CD4-positive, alpha-beta T cell (primary cell): Measurements from ENCODE around the gene OR7E24. TPM values are rescaled to one million over a fixed set of nuclear protein-coding genes. Genes with fewer than 3 reads are reported as not detected.
A peak's percentile ranks its signal among the peaks of the same experiment; 100 is the strongest.

Experiments used
- ATAC-seq: fragments of 200-7000 bp; cut with Tn5 transposase; one replicate; pipeline ENCODE4 v1.10.0; 2022; ENCODE audit warnings: mild to moderate bottlenecking; ENCODE audit not compliant: poor library complexity
- CTCF ChIA-PET: fragments of 350-600 bp; sonication (Branson Sonifier 250); formaldehyde crosslinking; loops from one replicate; lab custom pipeline; 2021; ENCODE audit warnings: antibody characterized with exemption, inconsistent platforms; lab: Charles Lee
- POLR2A ChIA-PET: fragments of 350-600 bp; sonication (Branson Sonifier 250); formaldehyde crosslinking; loops from one replicate; lab custom pipeline; 2021; ENCODE audit warnings: antibody characterized with exemption, inconsistent platforms; lab: Charles Lee
- DNase-seq, 14 experiments: peaks; one replicate each; pipeline ENCODE4 v3.0.0-alpha.2; 2013 to 2020; ENCODE audit warnings: mixed read lengths in 2 of 14
- H3K27ac ChIP-seq, 2 donors: one replicate each; pipeline versions ENCODE4 v1.5.1 to v1.7.0; 2013; ENCODE audit warnings: low read length in 2 of 2, low read depth in 1 of 2, mild to moderate bottlenecking in 1 of 2
- H3K27me3 ChIP-seq, 2 experiments: 1 replicate in 1 of 2; 2 replicates in 1 of 2; pipeline versions ENCODE4 v1.6.1 to v1.7.0; 2013; ENCODE audit warnings: low read length in 2 of 2, control low read depth in 1 of 2, mild to moderate bottlenecking in 1 of 2, moderate library complexity in 1 of 2; ENCODE audit not compliant: insufficient read depth in 2 of 2, control insufficient read depth in 1 of 2
- H3K36me3 ChIP-seq: one replicate; pipeline ENCODE4 v1.6.1; 2013; ENCODE audit warnings: low read length, control low read depth; ENCODE audit not compliant: insufficient read depth
- H3K4me1 ChIP-seq: one replicate; pipeline ENCODE4 v1.6.1; 2013; ENCODE audit warnings: low read length, control low read depth; ENCODE audit not compliant: insufficient read depth
- H3K4me3 ChIP-seq: one replicate; pipeline ENCODE4 v1.5.1; 2013; ENCODE audit warnings: mild to moderate bottlenecking, low read length, moderate library complexity
- H3K9me3 ChIP-seq, 2 experiments: 1 replicate in 1 of 2; 2 replicates in 1 of 2; pipeline versions ENCODE4 v1.6.1 to v1.7.0; 2013; ENCODE audit warnings: low read length in 2 of 2, mild to moderate bottlenecking in 2 of 2, control low read depth in 1 of 2, moderate library complexity in 1 of 2; ENCODE audit not compliant: control insufficient read depth in 1 of 2, insufficient read depth in 1 of 2
- H3K27ac Mint-ChIP-seq: one replicate; pipeline ENCODE4 v1.8.0; 2020; ENCODE audit warnings: mixed read lengths
- H3K27me3 Mint-ChIP-seq: one replicate; pipeline ENCODE4 v1.8.0; 2021; ENCODE audit warnings: mixed read lengths
- H3K36me3 Mint-ChIP-seq: one replicate; pipeline ENCODE4 v1.8.0; 2021; ENCODE audit warnings: low read depth, mixed read lengths
- H3K4me1 Mint-ChIP-seq: one replicate; pipeline ENCODE4 v1.8.0; 2021; ENCODE audit warnings: low read depth, mixed read lengths
- H3K4me3 Mint-ChIP-seq: one replicate; pipeline ENCODE4 v1.8.0; 2020; ENCODE audit warnings: mild to moderate bottlenecking, mixed read lengths
- H3K9me3 Mint-ChIP-seq: one replicate; pipeline ENCODE4 v1.8.0; 2020; ENCODE audit warnings: mixed read lengths
- CTCF ChIP-seq: fragments of 200-600 bp; IDR thresholded peaks from one replicate; pipeline ENCODE4 v1.8.0; 2022; ENCODE audit warnings: antibody characterized with exemption, mild to moderate bottlenecking
- intact Hi-C, 2 experiments: fragments of 100-400 bp; cut with DNase I in 1 of 2; cut with micrococcal nuclease in 1 of 2; formaldehyde crosslinking; loops; one replicate each; pipeline versions ENCODE4 v1.15.1 to v1.9.0; 2023 to 2025; cut with DNase I, micrococcal nuclease
- polyA plus RNA-seq, 2 donors: library from polyadenylated mRNA; unstranded; fragments of 120-200 nt; gene quantifications; one replicate each; pipeline ENCODE4 v1.2.1, GENCODE V29; 2013
- total RNA-seq, 174 experiments: library from RNA in 2 of 174; stranded (reverse) in 2 of 174; gene quantifications; one replicate each; pipeline ENCODE4 v1.2.3 and lab custom pipeline; 2021 to 2026

Gene OR7E24
- total RNA-seq (not detected), total RNA-seq (lab: John Stamatoyannopoulos, UW) (0 to 0.07 (median 0) reads per million in 172 experiments)
- not detected for polyA plus RNA-seq (2013, experiment 1 of 2)
- not detected for polyA plus RNA-seq (2013, experiment 2 of 2)

GRCh38 chr19:9250630-9251029 is at the start of gene OR7E24:
Gene OR7E24 (plus strand): TSS chr19:9250930. CDS start chr19:9251044, 114 bp downstream.
- Histone ChIP-seq H3K4me3 (no peak within 1 kb of the TSS), H3K27ac (no peak within 1 kb of the TSS), H3K27me3 (peaks cover 0 to 3% of the 10 kb centered on the region in 2 experiments), H3K36me3 (no peaks in the 10 kb centered on the region), H3K9me3 (peaks cover 0 to 29% of the 10 kb centered on the region in 2 experiments), H3K4me1 (no peaks in the 10 kb centered on the region)
- Mint-ChIP-seq H3K4me1 (no peaks in the 10 kb centered on the region), H3K9me3 (peaks cover 5% of the 10 kb centered on the region), H3K27me3 (peaks cover 15% of the 10 kb centered on the region), H3K27ac (no peak within 1 kb of the TSS), H3K4me3 (no peak within 1 kb of the TSS), H3K36me3 (no peaks in the 10 kb centered on the region)
- intact Hi-C loops: no loop called here
- ChIA-PET CTCF (no interaction called here), POLR2A (no interaction called here)
- no peak for TF ChIP-seq CTCF
- DNase-seq (no peak), ATAC-seq (no peak)

- ChIA-PET CTCF (interaction anchor here (0.5 to 1.6 kb wide), 7 partner anchors 84 to 613 kb away, joined by 3 to 11 read pairs (median 3); partner anchors contain the start of genes FBXL12 and ZNF266), POLR2A (no interaction called here)
- Mint-ChIP-seq H3K4me3 (peak overlapping the region; percentile 56), H3K4me1 (no peaks in the 10 kb centered on the region), H3K36me3 (no peaks in the 10 kb centered on the region), H3K9me3 (no peaks in the 10 kb centered on the region), H3K27me3 (peaks cover 8% of the 10 kb centered on the region), H3K27ac (no peak overlapping the region)
- no peaks in the 10 kb centered on the region for H3K36me3 ChIP-seq
- peak; percentile 40 to 78 (median 58) for DNase-seq
- intact Hi-C loops: loop anchor here (1.0 to 10.0 kb wide), 8 partner anchors 68 to 709 kb away; no protein-coding TSS in a partner anchor
- H3K27ac ChIP-seq: no peak overlapping the region
- peaks cover 3% of the 10 kb centered on the region for H3K4me1 ChIP-seq
- H3K9me3 ChIP-seq: no peaks in the 10 kb centered on the region
- TF ChIP-seq CTCF: peak; percentile 96
- ATAC-seq: peak; percentile 58
- peak overlapping the region; percentile 20 for H3K4me3 ChIP-seq
- no peaks in the 10 kb centered on the region for H3K27me3 ChIP-seq
Observed at GRCh38 chr19:9205501-9206113, 45.1 kb upstream of the OR7E24 start.

GRCh38 chr19:9219489-9219888 is 31.2 kb upstream of the OR7E24 start, which contains the start of gene OR7D4:
Gene OR7D4 (minus strand): TSS chr19:9219589. CDS start chr19:9214837, 4,752 bp downstream.
- Mint-ChIP-seq H3K36me3 (no peaks in the 10 kb centered on the region), H3K4me3 (no peak within 1 kb of the TSS), H3K4me1 (no peaks in the 10 kb centered on the region), H3K9me3 (peaks cover 10% of the 10 kb centered on the region), H3K27me3 (peaks cover 13% of the 10 kb centered on the region), H3K27ac (no peak within 1 kb of the TSS)
- intact Hi-C loops: no loop called here
- no peaks in the 10 kb centered on the region for H3K4me1 ChIP-seq
- no peak for TF ChIP-seq CTCF
- no peak within 1 kb of the TSS for H3K4me3 ChIP-seq
- H3K27ac ChIP-seq: no peak within 1 kb of the TSS
- ATAC-seq (no peak), DNase-seq (no peak)
- ChIA-PET POLR2A (no interaction called here), CTCF (no interaction called here)
- peaks cover 0 to 3% of the 10 kb centered on the region in 2 experiments for H3K27me3 ChIP-seq
- H3K36me3 ChIP-seq: no peaks in the 10 kb centered on the region
- no peaks in the 10 kb centered on the region for H3K9me3 ChIP-seq
